GM18873 (cell line): Measurements from ENCODE around the gene RAB3GAP2.
"Not testable (repeated sequence)": the region's sequence is repeated elsewhere in the genome, so short reads cannot be mapped to it uniquely, and the experiment has no call there.

Experiments
- ATAC-seq: cut with Tn5 transposase; IDR thresholded peaks from one replicate; pipeline ENCODE4 v1.9.1; 2021; ENCODE audit warnings: mild to moderate bottlenecking, moderate library complexity, moderate number of reproducible peaks; ENCODE audit not compliant: unreplicated experiment, low FRiP score

Gene RAB3GAP2

DNA sequence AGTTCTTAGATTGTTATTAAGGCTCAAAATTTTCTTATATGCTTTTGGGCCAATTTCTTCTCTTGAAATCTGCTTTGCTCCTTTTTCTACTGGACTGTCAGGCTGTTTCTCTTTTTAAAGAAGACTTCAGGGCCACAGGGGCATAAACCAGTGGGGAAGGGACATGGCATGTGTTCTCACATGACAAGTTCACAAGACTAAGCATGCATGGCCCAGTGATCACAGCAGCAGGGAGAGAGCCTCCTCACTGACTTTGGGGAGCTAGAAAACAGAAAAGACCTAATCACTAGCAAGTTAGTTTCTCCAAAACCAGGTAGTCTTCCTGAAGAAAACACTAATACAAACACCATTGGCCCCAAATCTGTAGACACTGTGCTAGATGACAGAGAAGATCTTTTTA lies 64.8 kb downstream of the RAB3GAP2 start:
- no peak for ATAC-seq

DNA sequence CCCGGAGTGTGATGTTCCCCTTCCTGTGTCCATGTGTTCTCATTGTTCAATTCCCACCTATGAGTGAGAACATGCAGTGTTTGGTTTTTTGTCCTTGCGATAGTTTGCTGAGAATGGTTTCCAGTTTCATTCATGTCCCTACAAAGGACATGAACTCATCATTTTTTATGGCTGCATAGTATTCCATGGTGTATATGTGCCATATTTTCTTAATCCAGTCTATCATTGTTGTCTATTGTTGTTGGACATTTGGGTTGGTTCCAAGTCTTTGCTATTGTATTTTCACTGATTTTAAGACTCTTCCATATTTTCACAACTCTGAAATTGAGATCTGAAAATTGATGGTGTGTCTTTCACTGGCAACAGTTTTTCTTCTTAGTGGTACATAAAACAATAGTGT lies 67.5 kb downstream of the RAB3GAP2 start:
- not testable (repeated sequence) for ATAC-seq

DNA sequence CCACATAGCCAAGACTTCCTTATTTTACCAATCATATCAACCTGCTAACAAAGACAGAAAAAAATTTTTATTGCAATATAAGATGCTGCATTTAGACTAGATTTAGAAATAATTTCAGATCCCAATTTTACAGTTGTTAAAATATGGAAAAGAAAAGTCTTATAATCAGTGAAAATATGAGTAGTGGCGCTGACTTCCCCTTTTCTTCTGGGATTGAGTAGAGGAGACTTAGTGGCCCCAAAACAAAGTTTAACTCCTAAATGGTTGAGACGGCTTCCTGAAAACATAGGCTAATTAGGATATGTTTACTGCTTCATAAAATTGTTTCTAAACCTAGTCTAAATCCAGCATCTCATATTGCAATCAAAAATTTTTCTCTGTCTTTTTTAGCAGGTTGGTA lies 68.4 kb downstream of the RAB3GAP2 start:
- ATAC-seq = no peak

DNA sequence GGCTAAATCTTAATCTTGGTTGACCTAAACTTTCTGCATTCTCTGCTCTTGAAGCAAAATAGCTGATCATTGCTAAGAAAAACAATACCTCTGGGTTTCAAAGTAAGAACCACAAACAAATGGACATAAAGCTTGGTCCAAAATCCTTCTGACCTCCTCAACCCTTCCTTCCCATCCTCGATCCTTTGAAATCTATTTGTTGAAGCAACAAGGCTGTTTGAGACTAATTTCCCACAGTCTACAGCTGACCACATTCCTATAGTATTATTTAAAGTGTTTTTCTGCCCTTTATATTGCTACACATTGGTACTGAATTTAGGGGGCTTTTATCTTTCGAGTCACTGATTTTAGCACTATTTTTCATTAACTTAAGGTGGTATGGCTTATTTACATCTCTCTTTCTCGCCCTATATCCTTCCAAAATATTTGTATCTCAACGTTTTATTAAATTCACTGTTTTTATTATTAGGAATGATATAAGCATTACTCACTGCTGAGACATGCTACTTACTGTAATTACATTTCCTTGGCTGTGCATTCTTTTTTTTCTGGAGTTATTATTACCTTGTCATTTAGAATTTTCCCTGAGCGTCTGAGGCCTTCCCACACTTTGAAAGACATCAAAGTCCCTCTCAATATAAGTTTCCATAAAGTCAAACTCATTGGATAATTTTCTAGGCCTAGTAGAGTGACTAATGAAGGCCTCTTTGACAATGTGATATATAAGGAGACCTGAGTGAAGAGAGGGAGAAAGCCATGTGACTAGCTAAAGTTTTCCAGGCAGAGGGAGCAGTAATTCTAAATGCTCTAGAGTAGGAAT lies 73.9 kb downstream of the RAB3GAP2 start:
- ATAC-seq = no peak

- ATAC-seq = no peak
These were observed 76.6 kb downstream of the RAB3GAP2 start for GRCh38 chr1:220195701-220196100.

GRCh38 chr1:220189750-220190347 lies 82.4 kb downstream of the RAB3GAP2 start:
- no peak for ATAC-seq

GRCh38 chr1:220188538-220188937 lies 83.7 kb downstream of the RAB3GAP2 start:
- no peak for ATAC-seq

- no peak for ATAC-seq
These were observed 85.5 kb downstream of the RAB3GAP2 start for GRCh38 chr1:220186752-220187151.

DNA sequence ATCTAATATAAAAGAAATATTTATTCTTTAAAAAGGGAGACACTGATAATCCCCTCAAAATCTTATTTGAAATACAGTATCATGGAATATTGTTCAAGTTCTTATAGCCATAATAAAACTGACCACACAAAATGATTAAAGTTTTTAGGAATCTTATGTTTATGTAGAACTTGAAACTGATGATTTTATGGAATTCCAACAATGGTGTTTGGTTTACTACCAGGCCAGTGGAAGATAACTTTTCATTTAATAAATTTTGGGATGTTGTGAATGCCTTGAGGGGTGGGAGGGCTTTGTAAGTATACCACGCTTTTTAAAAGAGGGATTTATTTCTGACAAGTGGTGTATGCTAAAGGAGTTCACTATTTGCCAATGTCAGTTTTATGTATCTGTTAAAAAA lies 87.7 kb downstream of the RAB3GAP2 start:
- no peak for ATAC-seq

DNA sequence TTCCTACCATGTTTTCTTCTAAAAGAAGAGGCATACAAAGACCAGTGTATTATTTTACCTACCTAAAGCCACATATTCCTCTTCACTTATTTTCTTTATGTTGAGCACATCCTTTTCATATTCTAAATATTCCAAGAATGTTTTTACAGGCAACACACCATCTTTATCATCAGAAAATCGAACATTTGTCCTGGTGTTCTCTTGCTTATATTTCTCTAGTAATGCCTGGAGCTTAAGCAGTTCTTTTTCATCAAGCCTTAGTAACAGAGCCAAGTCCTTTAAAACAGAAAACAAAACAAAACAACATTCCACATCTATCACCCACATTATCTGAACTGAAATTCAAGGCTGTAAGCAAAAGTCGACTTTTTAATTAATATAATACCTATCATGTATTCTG lies 89.6 kb downstream of the RAB3GAP2 start:
- ATAC-seq = no peak

DNA sequence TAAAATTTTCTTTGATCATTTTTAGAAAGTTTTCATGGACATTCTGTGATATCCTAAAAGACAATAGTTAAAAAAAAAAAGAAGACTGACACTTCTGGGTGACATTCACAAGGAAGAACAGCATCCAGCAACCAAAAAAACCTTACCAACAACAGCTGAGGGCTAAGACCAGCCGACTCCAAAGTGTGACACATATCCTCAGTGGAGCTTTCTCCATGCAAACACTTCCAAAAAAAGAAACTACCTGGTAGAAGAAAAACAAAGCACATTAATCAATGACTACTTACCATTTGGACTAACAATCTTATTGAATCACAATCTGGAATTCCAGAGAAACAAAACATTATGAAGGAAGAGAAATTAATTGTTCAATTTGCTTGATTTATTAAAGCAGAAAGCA lies 90.1 kb downstream of the RAB3GAP2 start:
- no peak for ATAC-seq

DNA sequence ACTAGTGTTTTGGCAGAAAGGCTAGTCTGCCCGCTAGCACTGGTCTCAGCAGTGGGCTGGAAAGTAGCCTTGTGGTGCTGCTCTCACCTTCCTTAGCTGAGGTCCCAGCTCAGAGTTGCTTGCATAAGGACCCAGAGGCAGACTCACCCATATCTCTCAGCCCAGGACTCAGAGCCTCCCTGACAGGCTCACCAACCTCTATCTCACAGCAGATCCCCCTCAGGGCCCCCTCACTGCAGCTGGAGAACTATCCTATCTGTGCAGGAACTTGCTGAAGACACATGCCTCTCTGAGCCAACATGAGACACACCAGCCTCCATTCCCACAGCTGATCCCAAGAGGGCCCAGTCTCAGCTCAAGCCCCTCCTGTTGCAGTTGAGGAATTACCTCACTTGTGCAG lies 95.7 kb downstream of the RAB3GAP2 start:
- ATAC-seq = no peak

- ATAC-seq = no peak
These were observed 101.3 kb downstream of the RAB3GAP2 start for GRCh38 chr1:220170836-220171526.

DNA sequence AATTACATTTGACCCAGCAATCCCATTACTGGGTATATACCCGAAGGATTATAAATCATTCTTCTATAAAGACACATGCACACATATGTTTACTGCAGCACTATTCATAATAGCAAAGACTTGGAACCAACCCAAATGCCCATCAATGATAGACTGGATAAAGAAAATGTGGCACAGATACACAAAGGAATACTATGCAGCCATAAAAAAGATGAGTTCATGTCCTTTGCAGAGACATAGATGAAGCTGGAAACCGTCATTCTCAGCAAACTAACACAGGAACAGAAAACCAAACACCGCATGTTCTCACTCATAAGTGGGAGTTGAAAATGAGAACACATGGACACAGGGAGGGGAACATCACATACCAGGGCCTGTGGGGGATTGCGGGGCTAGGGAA lies 102.4 kb downstream of the RAB3GAP2 start:
- not testable (repeated sequence) for ATAC-seq

DNA sequence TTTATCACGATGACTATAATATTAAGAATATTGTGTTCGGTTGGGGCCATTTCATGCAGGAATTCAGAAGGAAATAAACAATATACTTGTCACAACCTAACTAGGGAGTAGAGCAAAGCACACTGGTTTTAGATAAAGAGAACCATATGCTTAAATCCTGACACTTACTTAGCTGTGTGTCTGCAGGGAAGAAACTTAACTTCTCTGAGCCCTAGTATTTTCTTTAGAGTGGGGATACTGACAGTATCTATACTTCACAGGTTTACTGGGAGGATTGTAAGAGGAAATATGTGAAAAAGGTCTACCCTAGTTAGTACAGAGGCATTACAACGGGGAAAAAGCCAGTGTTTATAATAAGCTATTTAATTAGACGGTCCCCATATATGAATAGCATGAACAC lies 105.4 kb downstream of the RAB3GAP2 start:
- no peak for ATAC-seq

GRCh38 chr1:220164517-220164916 lies 107.7 kb downstream of the RAB3GAP2 start:
- ATAC-seq = no peak

DNA sequence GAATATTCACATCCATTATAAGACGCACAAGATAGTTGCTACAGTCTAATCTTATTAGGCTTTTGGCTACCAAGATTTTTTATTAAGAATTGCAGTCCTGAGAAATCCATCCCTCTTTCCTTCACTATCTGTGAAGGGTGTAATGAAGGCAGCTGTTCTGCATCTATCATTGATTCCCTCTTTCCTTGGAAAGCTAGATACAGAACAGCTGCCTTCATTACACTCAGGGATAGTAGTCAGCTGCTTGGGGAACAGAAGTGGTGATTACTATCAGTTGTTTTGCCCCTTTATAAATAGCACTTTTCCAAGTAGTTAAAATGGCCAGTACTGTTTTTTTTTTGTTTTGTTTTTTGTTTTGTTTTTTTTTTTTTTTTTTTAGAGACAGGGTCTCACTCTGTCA lies 108.1 kb downstream of the RAB3GAP2 start:
- no peak for ATAC-seq

- no peak for ATAC-seq
These were observed 112.2 kb downstream of the RAB3GAP2 start for GRCh38 chr1:220160027-220160426.

DNA sequence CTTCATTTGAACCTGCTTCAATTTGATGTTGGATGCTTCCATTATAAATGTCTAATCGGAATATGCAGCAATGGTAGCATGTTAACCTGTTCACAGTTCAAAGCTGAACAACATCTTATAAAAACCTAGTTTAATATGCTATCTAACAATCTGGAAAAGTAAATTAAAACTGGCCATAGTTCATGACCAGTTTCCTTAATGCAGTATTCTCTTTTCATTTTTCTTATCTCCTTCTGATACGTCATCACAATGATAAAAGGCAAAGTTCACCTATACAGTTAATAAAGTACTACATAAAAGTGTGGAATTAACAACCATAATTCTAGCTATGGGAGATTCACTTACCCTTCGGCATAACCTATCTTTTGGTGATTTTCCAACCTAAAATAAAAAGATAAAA lies 113.2 kb downstream of the RAB3GAP2 start:
- no peak for ATAC-seq

DNA sequence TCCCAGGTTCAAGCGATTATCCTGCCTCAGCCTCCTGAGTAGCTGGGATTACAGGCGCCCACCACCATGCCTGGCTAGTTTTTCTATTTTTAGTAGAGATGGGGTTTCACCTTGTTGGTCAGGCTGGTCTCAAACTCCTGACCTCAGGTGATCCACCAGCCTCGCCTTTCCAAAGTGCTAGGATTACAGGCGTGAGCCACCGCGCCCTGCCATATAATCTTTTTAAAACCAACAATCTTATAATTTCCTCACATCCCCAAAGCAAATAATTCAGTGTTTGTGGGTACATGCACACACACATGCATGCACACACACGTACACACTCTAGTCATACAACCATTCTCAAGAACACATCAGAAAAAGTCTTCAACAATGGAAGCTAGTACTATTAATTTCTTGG lies 113.7 kb downstream of the RAB3GAP2 start:
- ATAC-seq = not testable (repeated sequence)

DNA sequence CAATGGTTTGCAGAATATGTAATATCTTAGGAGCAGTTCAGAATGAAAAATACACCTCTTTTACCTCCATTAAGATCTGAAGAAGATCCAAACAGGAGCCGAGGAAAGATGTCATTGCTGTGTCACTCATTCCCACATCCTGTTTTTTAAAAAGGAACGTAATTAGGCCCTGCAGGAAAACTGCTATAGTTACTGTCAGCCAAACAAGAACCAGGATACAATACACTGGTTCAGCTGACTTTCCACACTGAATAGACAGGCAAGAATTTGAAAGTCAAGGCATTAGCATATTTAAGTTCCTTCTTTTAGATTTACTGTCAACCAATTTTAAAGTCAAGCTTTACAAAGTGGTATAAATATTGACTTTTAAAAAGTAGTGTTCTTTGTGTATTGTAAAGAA lies 114.5 kb downstream of the RAB3GAP2 start:
- no peak for ATAC-seq
